Right forelimb (tissue), 1 donor: Measurements from ENCODE around the gene SV2C.
"Not testable (repeated sequence)": the region's sequence is repeated elsewhere in the genome, so short reads cannot be mapped to it uniquely, and the experiment has no call there.

Experiments used
- DNase-seq: peaks from one replicate; pipeline ENCODE4 v3.0.0-alpha.2; 2018

The SV2C gene

DNA sequence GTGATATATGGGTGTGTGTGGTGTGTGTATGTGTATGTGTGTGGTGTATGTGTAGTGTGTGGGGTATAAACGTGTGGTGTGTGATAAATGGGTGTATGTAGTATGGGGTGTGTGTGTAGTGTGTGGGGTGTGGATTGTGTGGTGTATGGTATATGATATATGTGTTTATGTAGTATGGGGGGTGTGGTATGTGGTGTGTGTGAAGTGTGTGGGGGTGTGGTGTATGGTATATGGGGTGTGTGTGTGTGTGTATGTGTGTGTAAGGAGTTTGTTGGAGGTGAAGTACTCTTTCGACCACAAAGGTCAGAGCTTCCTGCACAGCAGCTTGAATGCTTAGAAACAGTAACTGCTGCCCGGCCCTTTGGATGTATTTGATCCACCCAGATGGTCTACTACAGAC is 174.7 kb downstream of the SV2C start:
- DNase-seq = no peak

DNA sequence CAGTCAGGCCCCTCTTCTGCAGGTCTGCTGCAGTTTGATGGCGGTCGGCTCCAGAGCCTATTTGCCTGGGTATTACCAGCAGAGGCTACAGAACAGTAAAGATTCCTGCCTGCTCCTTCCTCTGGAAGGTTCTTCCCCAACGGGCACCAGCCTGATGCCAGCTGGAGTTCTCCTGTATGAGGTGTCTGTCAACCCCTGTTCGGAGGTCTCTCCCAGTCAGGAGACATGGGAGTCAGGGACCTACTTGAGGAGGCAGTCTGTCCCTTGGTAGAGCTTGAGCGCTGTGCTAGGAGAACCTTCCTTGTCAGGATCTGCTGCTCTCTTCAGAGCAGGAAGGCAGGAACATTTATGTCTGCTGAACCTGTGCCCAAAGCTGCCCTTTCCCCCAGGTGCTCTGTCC is 181.5 kb downstream of the SV2C start:
- no peak for DNase-seq

DNA sequence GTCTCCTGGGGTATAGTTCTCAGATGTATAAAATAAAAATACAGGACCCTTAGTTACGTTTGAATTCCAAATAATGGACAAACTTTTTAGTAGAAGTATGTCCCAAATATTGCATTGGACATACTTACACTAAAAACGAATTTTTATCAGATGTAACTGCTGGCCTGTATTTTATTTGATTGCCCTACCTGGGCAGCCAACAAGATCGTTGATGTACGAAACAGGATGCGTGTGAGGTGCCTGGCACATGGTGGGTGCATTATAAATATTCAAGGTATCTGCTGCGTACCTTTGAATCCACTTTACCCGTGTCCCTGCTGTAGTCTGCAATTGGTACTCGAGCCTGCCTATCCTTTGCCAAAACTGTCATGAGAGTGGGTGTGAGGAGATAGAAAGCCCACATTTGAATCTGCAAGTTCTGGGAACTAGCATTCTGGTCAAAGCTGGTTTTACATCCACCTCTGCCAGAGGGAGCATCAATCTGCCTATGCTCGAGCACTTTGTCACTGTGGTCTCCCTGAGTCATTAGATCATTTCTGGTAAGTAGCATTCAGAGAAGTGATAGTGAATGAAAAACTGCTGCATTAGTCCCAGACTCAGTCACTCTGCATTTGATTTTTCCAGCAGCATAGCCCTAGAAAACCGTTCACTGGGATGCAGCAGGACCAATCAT is 186.2 kb downstream of the SV2C start:
- no peak for DNase-seq

DNA sequence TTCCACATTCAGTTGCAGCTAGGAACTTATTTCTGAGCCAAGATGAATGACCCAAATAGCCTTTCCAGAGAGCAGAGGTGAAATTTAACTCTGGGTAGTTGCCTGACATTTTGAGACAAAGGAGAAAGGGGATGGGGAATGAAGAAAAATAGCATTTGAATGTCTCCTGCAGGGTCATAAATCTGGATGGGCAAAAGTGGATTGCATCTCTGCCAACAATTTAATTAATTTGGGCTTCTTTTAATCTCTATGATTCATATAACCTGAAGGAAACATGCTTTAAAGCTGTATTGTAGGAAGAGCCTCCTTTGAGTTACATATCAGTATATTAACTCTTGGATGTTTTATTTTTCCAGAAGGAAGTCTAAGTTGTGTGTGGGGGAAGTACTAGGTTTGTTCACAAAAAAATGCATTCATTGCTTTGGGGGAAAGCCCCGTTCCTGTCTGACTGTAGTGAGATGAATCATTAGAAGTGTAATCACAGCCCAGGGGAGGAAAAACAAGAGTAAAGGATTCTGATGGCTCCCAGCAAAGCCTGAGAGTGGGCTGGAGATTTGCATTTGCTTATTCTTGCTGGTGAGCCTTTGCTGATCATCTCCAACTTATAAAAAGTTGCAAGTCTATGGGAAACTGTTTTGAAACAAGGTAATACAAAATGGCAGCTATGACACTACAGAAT is 186.9 kb downstream of the SV2C start:
- DNase-seq = no peak

DNA sequence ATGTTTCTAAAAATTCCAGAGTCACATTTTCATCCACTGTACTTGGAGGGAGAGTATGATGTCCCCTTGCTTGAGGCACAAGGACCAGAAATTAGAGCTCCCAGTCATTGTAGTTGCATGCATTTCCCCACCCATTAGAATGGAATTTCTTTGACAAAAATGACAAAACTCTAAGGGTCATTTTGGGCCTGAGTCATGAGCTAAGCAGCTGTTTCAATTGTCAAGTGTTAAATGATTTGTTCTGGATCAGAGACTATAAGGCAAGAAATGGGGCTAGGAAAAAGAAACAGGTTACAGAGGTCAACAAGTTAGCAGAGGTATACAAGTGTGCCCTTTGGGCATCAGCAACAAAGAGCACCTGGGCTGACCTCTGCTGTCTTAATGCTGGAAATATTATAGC is 188.7 kb downstream of the SV2C start:
- DNase-seq = no peak

DNA sequence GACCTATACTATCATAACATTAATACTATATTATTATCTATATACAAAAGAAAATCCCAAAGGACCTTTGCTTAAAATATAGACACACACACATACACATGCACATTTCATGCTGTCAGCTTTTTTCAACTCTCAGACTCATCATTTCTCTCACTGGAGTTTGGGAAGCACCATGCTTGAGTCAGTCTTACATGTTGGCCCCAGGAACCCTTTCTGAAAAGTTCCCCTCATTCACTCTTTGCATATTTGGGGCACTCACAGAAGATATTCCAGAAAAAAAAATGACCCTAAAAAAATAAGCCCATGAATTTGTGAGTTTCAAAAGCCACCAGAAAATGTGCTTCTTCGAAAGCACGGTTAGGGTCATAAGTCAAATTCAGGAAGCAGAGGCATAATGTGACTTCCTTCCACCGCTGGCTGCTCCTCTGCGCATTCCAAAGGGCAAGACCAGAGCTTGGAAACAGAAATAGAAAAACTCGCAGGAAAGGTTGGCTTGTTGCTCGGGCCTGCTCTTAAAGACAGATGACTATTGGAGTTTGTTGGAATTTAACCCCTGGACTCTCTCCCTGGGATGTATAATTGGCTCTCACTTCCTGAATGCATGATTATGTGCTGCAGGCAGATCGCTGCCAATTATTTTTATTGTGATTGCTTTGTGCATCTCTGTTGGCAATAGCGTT is 190.2 kb downstream of the SV2C start:
- DNase-seq = no peak

DNA sequence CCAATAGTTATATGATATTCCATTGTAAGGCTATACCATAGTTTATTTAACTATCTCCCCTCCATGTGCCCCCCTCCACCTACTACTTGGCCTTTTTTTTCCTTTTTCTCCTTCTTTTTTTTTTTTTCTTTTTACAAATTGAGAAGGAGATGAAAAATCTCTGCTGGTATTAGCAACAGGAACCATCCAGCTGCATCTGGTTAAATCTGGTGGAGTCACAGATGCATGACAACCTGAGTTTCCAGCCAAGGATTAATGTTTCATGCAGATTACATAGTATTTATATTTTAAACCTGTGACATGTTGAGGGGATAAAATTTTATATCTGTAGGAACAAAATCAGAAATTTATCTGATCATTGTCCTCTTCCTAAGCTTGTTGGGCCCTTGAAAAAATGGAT is 191.4 kb downstream of the SV2C start:
- DNase-seq = no peak

DNA sequence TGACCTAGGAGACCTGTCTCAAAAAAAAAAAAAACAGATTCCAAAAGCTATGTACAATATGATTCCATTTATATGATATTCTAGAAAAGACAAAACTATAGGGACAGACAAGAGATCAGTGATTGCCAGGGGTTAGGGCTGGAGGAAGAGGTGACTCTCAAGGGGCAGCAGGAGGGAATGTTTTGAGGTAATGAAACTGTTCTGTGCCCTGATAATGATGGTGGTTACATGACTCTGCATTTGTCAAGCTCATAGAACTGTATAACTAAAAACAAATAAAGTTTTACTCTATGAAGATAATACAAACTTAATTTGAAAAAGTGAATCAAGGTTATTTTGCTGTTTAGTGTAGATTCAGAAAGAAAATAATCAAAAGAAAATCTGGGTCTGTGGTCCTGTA is 194.6 kb downstream of the SV2C start:
- no peak for DNase-seq

DNA sequence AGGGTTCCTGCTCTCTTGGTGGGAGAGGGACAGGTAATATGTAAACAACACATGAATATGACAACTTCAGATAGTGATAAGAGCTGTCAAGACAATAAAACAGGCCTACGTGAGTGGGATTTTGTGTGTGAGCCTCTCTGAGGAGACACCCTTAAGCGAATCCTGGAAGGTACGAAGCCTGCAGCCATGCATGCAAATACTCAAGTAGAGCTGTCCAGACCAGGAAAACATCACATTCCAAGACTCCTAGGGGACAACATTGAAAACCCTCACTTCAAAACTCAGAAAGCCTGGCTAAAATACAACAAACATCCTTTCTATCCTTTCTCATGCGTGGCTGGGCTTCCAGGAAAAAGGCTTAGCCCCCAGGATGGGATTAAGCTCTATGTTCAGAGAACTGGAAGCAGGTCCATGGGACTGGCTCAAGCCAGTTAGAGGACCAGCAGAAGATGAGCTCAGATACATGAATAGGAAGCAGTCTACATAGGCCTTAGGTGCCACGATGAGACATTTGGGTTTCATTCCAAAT is 195.1 kb downstream of the SV2C start:
- DNase-seq = no peak

DNA sequence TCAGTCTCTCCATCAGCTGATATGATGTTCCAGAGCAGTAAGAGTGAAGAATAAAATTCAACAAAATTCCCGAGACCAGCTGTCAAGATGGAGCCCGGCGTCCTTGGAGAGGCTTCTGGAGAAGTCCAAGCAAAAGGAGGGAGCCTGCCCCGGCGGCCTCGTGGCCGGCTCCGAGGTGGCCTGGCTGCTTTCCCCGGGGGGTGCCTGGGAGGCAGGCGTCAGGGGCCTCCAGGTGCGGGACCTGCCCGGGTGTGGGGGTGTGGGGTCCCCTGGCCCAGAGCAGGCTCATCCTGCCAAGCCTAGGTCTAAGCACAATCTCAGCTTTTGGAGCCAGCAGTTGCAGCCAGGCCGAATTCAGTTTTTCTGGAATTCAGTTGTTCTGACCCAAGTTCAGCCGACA is 197.3 kb downstream of the SV2C start:
- DNase-seq = no peak

DNA sequence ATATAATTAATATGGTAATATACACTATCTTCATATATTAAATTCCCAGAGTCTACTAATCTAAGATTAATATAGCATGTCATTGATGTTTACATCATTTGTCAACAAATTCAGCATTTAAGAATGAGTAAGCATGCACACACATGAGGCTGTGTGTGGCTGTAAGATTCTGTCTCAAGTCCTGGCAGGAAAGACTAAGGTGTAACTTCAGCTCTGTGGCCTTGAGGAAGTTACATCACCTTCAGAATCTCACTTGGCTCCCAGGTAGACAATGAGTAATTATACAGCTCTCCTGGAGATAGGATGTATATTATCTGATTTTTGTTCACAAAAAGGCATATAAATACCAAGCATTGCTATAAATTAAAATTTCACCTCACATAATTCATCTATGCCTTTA is 200.5 kb downstream of the SV2C start:
- no peak for DNase-seq

DNA sequence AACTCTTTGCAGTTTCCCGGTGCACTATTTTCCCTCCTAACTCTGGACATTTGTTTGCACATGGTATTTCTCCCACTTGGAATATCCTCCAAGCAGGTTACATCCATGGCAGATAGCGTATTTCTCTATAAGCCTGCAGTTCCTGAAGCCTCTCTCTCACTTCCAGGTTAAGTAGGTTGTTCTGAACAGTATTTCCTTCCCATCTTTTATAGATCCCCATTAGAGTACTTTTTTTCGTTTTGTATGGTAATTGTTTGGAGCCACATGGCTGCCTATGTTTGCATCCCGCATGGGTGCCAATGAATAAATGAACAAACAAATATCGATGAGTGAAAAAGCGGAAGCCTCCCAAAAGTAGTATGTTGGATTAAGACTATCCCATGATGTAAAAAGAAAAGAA is 206.5 kb downstream of the SV2C start:
- DNase-seq = no peak

DNA sequence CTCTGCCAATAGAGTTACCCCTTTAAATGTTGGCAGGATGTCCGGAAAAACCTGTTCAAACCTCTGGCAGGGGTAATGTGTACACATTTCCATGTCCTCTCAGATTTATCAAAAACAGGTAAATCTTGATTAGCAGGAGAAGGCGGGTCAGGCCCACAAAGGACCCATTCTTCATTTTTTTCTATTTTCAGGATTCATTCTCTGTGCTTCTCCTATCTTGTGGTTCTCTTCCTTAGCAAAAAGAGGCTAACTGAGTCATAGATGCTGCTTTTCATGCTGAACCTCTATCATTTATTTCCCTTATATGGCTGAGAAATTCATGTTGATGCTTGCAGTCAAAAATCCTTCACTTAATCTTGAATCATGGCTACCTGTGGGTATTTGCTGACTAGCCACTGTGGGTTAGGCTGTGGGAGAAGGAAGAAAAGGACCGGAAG is 207.2 kb downstream of the SV2C start:
- DNase-seq = no peak

DNA sequence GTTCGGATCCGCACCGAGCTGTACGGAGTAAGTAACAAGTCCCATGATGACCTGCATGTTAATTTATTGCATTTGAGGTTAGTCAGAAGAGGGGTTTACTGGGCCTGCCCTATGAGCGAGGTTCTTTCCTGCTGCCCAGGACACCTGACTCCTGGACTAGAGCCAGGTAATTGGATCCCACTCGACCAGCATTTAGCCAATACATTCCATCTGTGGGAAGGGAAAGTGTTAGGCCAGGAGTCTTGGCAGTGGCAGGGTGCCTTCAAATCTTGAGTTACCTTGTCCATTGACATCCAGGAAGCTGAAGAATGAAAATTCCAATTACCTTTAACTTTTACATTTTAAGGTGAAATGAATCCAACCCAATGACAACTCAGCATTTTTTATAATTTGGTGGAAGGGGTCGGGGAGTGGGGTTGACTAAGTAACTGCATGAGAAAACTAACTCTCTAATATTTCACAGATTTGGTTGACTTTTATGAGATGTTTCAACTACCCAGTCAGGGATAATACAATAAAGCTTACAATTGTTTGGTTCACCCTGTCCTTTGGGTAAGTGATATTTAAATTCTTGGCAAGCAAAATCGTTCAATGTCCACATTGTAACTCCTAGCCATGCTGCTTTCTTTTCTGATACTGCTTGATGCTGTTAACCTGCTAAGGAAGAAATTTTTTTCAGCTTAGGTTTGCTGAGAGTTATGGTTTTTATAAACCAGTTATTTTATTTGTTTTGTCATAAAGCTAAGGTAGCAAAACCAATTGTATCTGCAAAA is 208.3 kb downstream of the SV2C start:
- no peak for DNase-seq

DNA sequence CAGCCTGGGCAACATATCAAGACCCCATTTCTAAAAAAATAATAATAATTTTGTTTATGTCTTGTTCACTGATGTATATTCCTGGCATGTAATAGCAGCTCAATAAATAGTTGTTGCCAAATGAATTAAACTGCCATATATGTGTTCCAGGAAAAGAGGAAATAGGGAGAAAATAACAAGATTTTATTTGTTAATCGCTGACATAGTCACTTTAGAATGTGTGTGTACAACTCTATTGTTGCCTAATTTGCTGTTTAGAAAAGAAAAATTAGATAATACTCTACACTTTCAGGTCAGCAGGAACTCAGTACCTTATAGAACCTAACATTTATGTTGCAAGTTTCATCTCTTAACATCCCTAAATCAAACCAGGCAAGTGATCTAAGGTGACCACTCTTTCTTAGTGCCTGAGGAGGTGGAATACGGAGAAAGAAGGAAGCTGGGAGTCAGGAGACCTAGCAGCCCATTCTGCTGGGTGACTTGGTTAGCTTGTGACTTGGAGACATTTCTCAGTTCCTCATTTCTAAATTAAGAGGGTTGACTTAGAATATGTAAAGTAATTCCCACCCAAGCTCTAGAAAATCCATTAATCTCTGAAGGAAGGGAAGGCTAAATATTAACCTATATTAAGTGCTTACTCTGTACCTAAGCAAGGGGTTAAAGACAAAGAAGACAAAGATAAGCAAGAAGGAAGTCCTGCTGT is 209.6 kb downstream of the SV2C start:
- no peak for DNase-seq

DNA sequence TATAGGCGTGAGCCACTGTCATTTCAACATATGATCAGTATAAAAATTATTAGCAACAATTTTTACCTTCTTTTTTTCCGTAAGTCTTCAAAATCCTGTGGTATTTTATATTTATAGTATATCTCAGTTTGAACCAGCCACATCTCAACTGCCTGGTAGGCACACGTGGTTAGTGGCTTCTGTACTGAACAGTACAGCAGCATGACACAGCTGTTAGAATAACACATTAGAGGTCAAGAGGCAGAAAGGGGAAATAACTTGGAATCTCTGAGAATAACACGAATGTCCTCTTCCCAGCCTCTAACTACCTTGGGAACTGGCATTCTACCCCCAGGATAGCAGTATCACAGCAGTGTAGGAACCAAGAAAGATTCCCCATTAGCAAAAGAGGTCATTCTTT is 211.4 kb downstream of the SV2C start:
- no peak for DNase-seq

DNA sequence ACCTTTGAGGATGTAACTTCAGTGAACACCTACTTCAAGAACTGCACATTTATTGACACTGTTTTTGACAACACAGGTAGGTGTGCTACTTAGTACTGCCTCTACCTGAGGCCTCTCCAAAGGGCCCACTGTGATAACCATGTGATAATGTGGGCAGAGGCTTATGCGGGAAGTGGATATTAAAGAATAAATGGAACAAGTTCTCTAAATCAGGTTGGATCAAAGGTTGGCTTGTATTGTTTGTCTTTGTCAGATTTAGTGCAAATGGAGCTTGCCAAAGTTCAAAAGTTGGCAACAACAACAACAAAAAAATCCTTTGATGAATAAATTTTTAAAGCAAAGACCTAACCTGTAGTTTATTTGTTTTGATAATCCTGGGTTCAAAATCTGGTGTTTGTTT is 215.7 kb downstream of the SV2C start:
- no peak for DNase-seq

DNA sequence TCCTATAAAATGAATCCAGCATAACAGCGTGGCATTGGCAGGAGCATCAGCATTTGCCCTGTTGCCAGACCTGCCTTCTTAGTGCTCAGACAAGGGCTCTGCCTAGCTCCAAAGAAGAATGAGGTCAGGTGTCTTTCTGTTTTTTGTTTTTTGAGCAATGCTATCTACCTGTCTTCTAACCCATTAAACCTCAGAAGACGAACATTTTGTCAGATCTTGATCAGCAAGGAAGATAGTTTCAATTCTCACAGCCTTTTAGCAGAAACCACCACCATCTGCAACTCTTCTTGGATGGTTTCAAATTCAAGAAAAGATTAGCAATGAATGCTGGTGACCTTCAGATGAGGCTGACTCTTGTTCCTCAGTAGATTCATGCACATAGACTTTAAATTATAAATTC is 216.4 kb downstream of the SV2C start:
- no peak for DNase-seq

DNA sequence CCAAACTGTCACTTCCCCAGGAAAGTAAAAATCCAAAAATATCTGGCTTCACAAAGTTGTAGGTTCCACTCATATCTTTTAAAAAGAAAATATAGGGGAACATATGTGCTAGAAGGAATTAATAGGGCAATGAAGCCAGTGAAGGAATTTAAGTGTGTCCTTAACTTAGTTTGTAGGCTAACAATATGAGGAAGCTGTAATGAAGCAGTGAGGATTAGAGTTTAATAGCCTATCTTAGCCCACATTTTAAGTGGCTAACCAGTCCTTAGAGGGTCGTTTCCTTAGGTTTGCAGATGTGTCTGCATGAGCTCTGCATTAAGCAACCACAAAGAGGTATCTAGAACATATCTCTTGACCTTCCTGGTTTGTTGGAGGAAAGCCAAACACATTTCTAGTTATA is 218.7 kb downstream of the SV2C start:
- not testable (repeated sequence) for DNase-seq

DNA sequence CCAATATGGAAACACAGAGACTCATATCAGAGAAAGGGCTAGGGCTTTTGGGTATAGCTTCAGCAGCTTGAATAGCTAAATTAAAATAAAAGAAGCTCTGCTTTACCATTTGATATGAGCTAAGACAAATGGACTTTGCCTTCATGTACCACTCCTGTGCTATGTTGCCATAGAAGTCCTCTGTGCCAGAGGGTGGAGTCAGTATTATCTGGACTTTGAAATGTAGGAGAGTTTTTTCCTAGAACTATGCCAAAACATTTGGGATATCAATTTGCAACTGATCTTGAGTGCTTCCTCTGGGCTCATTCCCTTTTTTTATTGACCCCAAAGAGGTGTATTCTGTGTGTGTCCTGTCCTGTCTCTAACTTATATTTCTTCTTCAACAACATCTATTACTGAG is 219.5 kb downstream of the SV2C start:
- not testable (repeated sequence) for DNase-seq

DNA sequence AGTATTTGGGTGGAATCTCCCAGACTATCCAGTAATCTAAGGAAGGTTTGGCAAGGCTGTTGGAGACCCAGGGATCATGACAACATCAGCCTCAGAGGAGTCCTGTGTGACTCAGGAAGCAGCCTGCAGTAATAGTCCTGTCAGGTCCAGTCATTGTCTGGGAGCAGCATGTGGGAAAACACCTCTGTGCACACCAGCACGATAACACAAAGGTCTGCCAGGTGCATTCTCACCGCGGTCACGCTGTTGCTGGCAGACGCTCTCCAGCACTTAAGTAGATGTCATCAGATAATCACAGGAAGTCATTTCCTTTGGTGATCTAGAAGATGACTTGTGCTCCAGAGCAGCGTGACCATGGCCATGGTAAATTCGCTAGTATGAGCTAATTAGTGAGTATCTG is 220.7 kb downstream of the SV2C start:
- no peak for DNase-seq

DNA sequence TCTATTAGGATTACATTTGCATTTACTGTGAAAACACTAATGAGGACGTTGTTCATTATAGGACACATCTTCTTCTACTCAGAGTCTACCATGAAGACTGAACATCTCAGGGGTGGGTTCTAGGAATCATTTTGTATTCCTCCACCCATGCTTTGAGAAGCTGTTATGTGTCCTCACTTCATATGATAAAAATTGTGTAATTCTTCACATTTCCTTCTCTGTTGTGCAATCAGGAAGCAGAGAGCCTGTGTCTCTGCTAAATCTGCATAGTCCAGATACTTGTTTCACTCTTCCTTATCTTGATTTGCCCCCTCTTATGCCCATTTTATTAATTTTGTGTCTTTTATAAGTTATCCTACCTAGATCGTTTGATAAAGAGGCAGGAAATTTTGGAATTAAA is 222.1 kb downstream of the SV2C start:
- DNase-seq = no peak

DNA sequence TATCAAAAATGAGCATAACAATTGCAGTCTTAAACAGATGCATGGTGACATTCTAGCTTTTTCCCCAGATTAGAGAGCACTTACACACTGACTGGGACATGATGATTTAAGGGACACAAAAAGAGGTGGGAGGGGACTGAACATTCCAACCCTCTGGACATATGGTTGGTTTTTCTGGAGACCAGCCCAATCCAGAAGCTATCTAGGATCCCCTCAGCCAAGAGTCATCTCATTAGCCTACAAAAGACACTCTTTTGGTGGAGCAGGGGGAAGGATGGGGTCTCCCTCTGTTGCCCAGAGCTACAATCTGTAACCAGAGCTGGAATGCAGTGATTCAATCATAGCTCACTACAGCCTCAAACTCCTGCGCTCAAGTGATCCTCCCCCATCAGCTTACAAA is 222.6 kb downstream of the SV2C start:
- no peak for DNase-seq
